GM18873 (cell line): ENCODE results near the gene LRRC40.

ENCODE experiments used
- ATAC-seq: cut with Tn5 transposase; IDR thresholded peaks from one replicate; pipeline ENCODE4 v1.9.1; 2021; ENCODE audit warnings: mild to moderate bottlenecking, moderate library complexity, moderate number of reproducible peaks; ENCODE audit not compliant: unreplicated experiment, low FRiP score

The LRRC40 gene

GRCh38 chr1:70140343-70140742, 65.0 kb downstream of the LRRC40 start:
- ATAC-seq, result no peak

GRCh38 chr1:70134148-70134547, 71.2 kb downstream of the LRRC40 start:
- no peak for ATAC-seq

- ATAC-seq, result no peak
Measured at GRCh38 chr1:70117046-70117445, 88.3 kb downstream of the LRRC40 start.

DNA sequence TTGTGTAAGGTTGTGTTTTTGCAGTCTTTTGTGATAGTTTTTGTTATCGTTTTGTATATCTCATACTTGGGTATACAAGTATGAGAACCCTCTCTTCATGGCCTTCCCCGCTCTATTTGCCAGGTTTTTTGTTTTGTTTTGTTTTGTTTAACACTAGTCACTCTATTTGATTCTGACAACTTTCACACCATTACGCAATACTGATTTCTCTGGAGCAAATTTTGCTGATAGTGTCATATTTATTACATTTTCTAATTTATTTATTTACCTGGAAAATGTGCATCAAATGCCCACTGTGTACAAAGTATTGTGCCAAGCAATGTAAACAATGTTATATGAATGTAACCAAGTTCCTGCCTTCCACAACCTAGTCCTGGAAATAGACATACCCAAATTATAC, 90.1 kb downstream of the LRRC40 start:
- no peak for ATAC-seq

DNA sequence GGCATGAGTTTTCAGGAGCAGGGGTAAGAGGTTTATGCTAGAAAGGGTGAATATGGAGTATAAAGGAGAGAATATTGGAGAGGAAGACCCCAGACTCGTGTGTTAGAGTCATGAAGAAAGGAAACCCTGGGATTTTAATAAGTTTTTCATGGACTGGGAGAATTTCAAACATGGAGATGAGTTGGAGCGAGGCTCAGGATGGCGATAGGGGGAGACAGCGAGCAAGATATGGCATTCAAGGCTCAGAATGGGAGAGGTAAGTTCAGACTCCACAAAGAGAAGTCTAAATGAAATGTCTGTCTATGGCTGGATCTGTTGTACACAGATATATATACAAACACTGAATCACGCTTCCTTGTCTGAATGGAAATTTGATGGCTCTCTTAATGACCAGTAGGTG, 92.5 kb downstream of the LRRC40 start:
- ATAC-seq, result no peak

- ATAC-seq, result no peak
Measured at GRCh38 chr1:70109241-70109640, 96.1 kb downstream of the LRRC40 start.

DNA sequence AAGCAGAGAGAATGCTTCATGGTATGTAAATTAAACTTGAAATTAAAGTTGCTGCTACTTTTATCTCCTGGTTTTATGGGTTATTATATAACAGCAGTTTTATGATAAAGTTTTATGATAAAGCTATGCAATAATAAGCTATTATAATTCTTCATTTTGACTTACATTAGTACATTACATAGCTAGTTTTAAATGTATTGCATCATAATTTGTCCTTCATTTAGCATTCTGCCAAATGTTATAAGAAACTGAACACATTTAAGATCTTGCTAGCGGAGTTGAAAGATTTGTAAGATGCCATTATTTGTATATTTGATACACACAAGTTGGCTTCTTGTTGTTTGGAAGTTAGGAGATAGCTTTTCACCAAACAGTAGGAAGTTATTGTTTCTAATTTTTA, 101.6 kb downstream of the LRRC40 start:
- no peak for ATAC-seq

GRCh38 chr1:70101774-70102173, 103.6 kb downstream of the LRRC40 start:
- ATAC-seq, result no peak

DNA sequence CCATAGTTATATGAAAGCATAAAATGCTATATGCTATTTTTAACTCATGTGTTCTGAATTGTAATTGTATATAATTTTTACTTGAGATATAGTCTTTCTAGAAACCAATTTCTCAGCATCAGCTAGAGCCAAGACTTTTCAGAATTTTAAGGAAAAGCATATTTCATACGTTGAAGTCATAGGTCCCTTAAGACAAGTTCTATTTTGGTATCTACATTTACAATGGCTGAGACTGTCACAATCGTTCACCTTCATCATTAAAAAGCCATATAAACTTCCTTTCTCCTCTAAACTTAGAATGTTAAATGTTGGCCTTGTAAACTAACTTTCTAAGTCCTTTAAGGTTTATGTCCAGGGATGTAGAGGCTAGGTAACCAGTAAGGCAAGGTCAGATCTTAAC, 104.1 kb downstream of the LRRC40 start:
- no peak for ATAC-seq
